ENCODE measurements around the gene SORL1.

SORL1 gene

GRCh38 chr11:121523581-121524232 lies 71.6 kb downstream of the SORL1 start:
- TF ChIP-seq FOXM1 (IDR thresholded peaks at IDR 0.05; ENCODE audit: borderline replicate concordance, low read depth) (no peak), RAD21 (IDR thresholded peaks at IDR 0.05; ENCODE audit: low read depth) (no peak), EP300 (IDR thresholded peaks at IDR 0.05; ENCODE audit: borderline replicate concordance) (no peak), YY1 (IDR thresholded peaks at IDR 0.05; ENCODE audit: low read depth) (no peak), CEBPB (IDR thresholded peaks at IDR 0.05) (no peak), TCF12 (IDR thresholded peaks at IDR 0.05; ENCODE audit: low read depth) (no peak), TEAD4 (IDR thresholded peaks at IDR 0.05) (no peak), REST (IDR thresholded peaks at IDR 0.05; ENCODE audit: low read depth) (no peak), NFIC (IDR thresholded peaks at IDR 0.05) (no peak), EGR1 (IDR thresholded peaks at IDR 0.05) (no peak)
- TF ChIP-seq, protein P1, sequence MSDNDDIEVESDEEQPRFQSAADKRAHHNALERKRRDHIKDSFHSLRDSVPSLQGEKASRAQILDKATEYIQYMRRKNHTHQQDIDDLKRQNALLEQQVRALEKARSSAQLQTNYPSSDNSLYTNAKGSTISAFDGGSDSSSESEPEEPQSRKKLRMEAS (IDR thresholded peaks at IDR 0.05) = no peak

GRCh38 chr11:121524233-121524631 lies 72.1 kb downstream of the SORL1 start:
- TF ChIP-seq EGR1 (IDR thresholded peaks at IDR 0.05) (no peak), ZBTB7A (IDR thresholded peaks at IDR 0.05; ENCODE audit: low read depth) (no peak), TAF1 (IDR thresholded peaks at IDR 0.05; ENCODE audit: low read depth) (no peak), NFIC (IDR thresholded peaks at IDR 0.05) (no peak), YY1 (IDR thresholded peaks at IDR 0.05; ENCODE audit: low read depth) (no peak), REST (IDR thresholded peaks at IDR 0.05; ENCODE audit: low read depth) (no peak), TEAD4 (IDR thresholded peaks at IDR 0.05) (no peak), CEBPB (IDR thresholded peaks at IDR 0.05) (no peak), FOXM1 (IDR thresholded peaks at IDR 0.05; ENCODE audit: borderline replicate concordance, low read depth) (no peak), RAD21 (IDR thresholded peaks at IDR 0.05; ENCODE audit: low read depth) (no peak), CREB1 (IDR thresholded peaks at IDR 0.05; ENCODE audit: low read depth) (no peak)

DNA sequence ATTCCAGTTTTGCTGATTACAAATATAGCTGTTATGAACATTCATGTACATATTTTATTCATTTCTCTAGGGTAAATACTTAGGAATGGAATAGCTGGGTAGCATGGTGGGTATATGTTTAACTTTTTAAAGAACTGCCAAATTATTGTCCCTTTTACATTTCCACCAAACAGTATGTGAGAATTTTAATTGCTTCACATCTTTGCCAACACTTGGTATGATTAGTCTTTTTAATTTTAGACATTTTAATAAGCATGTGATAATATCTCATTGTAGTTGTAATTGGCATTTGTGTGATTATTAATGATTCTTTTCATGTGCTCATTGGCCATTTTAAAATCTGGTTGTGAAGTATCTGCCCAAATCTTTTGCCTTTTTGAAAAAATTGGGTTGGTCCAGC lies 73.3 kb downstream of the SORL1 start:
- no peak for TF ChIP-seq TCF12 (IDR thresholded peaks at IDR 0.05; ENCODE audit: low read depth)
- TF ChIP-seq EGR1 (IDR thresholded peaks at IDR 0.05) = no peak
- TF ChIP-seq RAD21 (IDR thresholded peaks at IDR 0.05; ENCODE audit: low read depth) = no peak
- no peak for TF ChIP-seq CEBPB (IDR thresholded peaks at IDR 0.05)
- TF ChIP-seq USF1 (IDR thresholded peaks at IDR 0.05) = no peak
- no peak for TF ChIP-seq TEAD4 (IDR thresholded peaks at IDR 0.05)

DNA sequence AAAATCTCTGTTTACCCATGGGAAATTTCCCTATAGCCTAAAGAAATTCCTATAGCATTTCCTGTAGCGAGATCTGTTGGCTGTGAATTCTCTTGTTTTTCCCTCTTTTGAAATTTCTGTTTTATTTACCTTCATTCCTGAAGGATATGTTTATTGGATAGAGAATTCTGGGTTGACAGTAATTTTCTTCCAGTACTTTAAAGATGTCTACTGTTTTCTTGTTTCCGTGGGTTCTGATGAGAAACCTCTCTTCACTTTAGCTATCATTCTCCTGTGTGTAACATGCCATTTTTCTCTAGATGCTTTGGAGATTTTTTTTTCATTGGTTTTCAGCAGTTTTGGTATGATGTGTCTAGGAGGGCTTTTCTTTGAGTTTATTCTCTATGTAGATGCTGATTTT lies 78.1 kb downstream of the SORL1 start:
- TF ChIP-seq RAD21 (IDR thresholded peaks at IDR 0.05; ENCODE audit: low read depth) (no peak), ZBTB7A (IDR thresholded peaks at IDR 0.05; ENCODE audit: low read depth) (no peak), CREB1 (IDR thresholded peaks at IDR 0.05; ENCODE audit: low read depth) (no peak), TAF1 (IDR thresholded peaks at IDR 0.05; ENCODE audit: low read depth) (no peak)
- TF ChIP-seq, protein P1 (IDR thresholded peaks at IDR 0.05) = no peak

GRCh38 chr11:121533601-121534000 lies 81.5 kb downstream of the SORL1 start:
- TF ChIP-seq CEBPB (IDR thresholded peaks at IDR 0.05) = no peak

DNA sequence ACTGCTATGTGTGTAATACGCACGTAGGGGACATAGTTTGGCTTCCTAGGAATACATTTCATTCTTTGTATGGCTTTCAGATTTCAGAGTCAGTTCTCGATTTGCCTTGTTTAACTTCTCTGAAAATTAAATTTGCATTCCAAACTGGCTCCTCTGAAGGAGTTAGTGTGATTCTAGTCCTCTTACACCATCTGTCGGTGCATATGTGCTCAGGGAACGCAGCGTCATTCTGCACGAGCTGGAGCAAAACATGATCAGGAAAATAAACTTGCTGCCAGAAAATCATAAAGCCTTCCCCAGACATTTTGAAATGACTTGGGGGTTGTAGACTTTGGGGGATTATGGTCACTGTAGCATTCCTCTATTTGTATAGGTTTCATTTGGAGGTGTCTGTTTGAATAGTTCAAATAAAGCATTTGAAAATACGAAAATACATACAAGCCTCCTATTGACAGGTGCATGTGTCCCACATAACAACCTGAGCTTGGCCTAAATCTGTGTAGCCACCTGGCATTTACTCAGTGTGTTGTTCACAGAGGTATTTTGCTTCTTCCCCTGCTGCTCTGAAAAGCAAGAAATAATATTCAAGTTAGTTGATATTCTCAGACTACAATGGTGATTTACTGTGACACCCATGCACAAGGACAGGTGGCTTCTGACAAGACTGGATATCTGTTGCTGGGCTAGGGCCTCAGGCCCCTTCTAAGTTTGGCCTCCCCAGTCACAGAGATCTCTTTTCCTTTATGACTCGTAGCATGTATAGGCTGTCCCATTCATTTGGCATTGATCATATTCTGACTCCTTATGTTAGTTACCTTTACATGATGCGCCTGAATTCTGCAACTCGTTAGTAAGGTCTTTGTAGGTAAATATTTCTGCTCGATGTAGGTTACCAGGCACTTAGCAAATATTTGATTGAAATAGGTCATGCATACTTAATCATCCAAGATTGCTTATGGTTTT lies 82.3 kb downstream of the SORL1 start:
- no peak for TF ChIP-seq USF1 (IDR thresholded peaks at IDR 0.05)
- TF ChIP-seq NFIC (IDR thresholded peaks at IDR 0.05) = no peak
- TF ChIP-seq REST (IDR thresholded peaks at IDR 0.05; ENCODE audit: low read depth) = no peak
- TF ChIP-seq, protein P1 (IDR thresholded peaks at IDR 0.05) = no peak
- no peak for TF ChIP-seq ZBTB7A (IDR thresholded peaks at IDR 0.05; ENCODE audit: low read depth)
- no peak for TF ChIP-seq RAD21 (IDR thresholded peaks at IDR 0.05; ENCODE audit: low read depth)
- no peak for TF ChIP-seq EP300 (IDR thresholded peaks at IDR 0.05; ENCODE audit: borderline replicate concordance)
- TF ChIP-seq YY1 (IDR thresholded peaks at IDR 0.05; ENCODE audit: low read depth) = no peak
- TF ChIP-seq CREB1 (IDR thresholded peaks at IDR 0.05; ENCODE audit: low read depth) = no peak
- no peak for TF ChIP-seq FOXM1 (IDR thresholded peaks at IDR 0.05; ENCODE audit: borderline replicate concordance, low read depth)
- no peak for TF ChIP-seq TCF12 (IDR thresholded peaks at IDR 0.05; ENCODE audit: low read depth)
- TF ChIP-seq TAF1 (IDR thresholded peaks at IDR 0.05; ENCODE audit: low read depth) = no peak
- TF ChIP-seq EGR1 (IDR thresholded peaks at IDR 0.05) = no peak
- TF ChIP-seq CEBPB (IDR thresholded peaks at IDR 0.05) = no peak
